ENCODE results near the gene GCHFR.

Gene GCHFR

GRCh38 chr15:40815042-40815698 is 51.3 kb downstream of the GCHFR start:
- DNase-seq, result no peak
